SK-N-SH (cell line): Measurements from ENCODE around the gene PPP4C. TPM values are rescaled to one million over a fixed set of nuclear protein-coding genes. Genes with fewer than 3 reads are reported as not detected.

Source experiments
- CTCF ChIA-PET: fragments of 300-600, 350-600 bp; formaldehyde crosslinking; extraction: SDS; loops from one replicate; lab custom pipeline; 2021; lab: Yijun Ruan, JAX
- POLR2A ChIA-PET: fragments of 350-600 bp; sonication (Branson Sonifier 250); formaldehyde crosslinking; extraction: SDS; loops from one replicate; lab custom pipeline; 2020; ENCODE audit warnings: antibody characterized with exemption, inconsistent platforms; lab: Yijun Ruan, JAX
- DNase-seq: peaks from one replicate; pipeline ENCODE4 v3.0.0; 2012
- H2AFZ ChIP-seq: fragments of 200-600 bp; sonication (generic); 2 replicates; pipeline ENCODE4 v1.8.1; 2016; ENCODE audit warnings: antibody characterized with exemption, mild to moderate bottlenecking, low read depth
- H3F3A ChIP-seq: fragments of 200-600 bp; sonication (generic); replicated peaks from 2 replicates; pipeline ENCODE3; 2016; ENCODE audit warnings: antibody characterized with exemption, mild to moderate bottlenecking; ENCODE audit not compliant: insufficient read depth
- H3K27ac ChIP-seq, 2 experiments: fragments of 200-500 bp in 1 of 2; fragments of 200-600 bp in 1 of 2; sonication (Bioruptor generic) in 1 of 2; sonication (generic), shearing (Covaris generic) in 1 of 2; 2 replicates each; pipeline versions ENCODE4 v1.5.1 to v1.6.1; 2014 to 2016; ENCODE audit warnings: low read depth in 2 of 2, inconsistent platforms in 1 of 2, low read length in 1 of 2, mild to moderate bottlenecking in 1 of 2, mixed read lengths in 1 of 2
- H3K27me3 ChIP-seq: fragments of 200-600 bp; sonication (generic), shearing (Covaris generic); 2 replicates; pipeline ENCODE4 v1.6.1; 2016; ENCODE audit warnings: mixed run types; ENCODE audit not compliant: insufficient read depth
- H3K36me3 ChIP-seq, 2 experiments: fragments of 200-500 bp in 1 of 2; fragments of 200-600 bp in 1 of 2; sonication (Bioruptor generic) in 1 of 2; sonication (generic) in 1 of 2; replicated peaks in 1 of 2; 2 replicates each; pipeline versions ENCODE3 to v1.5.1; 2014 to 2016; ENCODE audit warnings: low read length in 1 of 2, mild to moderate bottlenecking in 1 of 2; ENCODE audit not compliant: insufficient read depth in 2 of 2, control insufficient read depth in 1 of 2
- H3K4me1 ChIP-seq, 2 experiments: fragments of 200-500 bp in 1 of 2; fragments of 200-600 bp in 1 of 2; sonication (Bioruptor generic) in 1 of 2; sonication (generic), shearing (Covaris generic) in 1 of 2; 2 replicates each; pipeline versions ENCODE4 v1.5.1 to v1.6.1; 2014 to 2016; ENCODE audit warnings: low read depth in 1 of 2, low read length in 1 of 2, mixed run types in 1 of 2; ENCODE audit not compliant: insufficient read depth in 2 of 2, control insufficient read depth in 1 of 2
- H3K4me2 ChIP-seq: fragments of 200-600 bp; sonication (generic), shearing (Covaris generic); 2 replicates; pipeline ENCODE4 v1.6.1; 2017; ENCODE audit warnings: mixed run types
- H3K4me3 ChIP-seq, 2 experiments: fragments of 200-500 bp in 1 of 2; fragments of 200-600 bp in 1 of 2; sonication (Bioruptor generic) in 1 of 2; sonication (generic), shearing (Covaris generic) in 1 of 2; 2 replicates each; pipeline versions ENCODE4 v1.5.1 to v1.8.1; 2014 to 2016; ENCODE audit warnings: low read depth in 2 of 2, inconsistent platforms in 1 of 2, low read length in 1 of 2, mild to moderate bottlenecking in 1 of 2, mixed read lengths in 1 of 2, moderate library complexity in 1 of 2
- H3K79me2 ChIP-seq: fragments of 200-600 bp; sonication (generic); 2 replicates; pipeline ENCODE4 v1.8.1; 2017; ENCODE audit warnings: mild to moderate bottlenecking; ENCODE audit not compliant: insufficient read depth
- H3K9ac ChIP-seq: fragments of 200-600 bp; sonication (generic); 2 replicates; pipeline ENCODE4 v1.6.1; 2017; ENCODE audit warnings: mixed run types
- H3K9me2 ChIP-seq: fragments of 200-600 bp; sonication (generic); 2 replicates; pipeline ENCODE4 v1.6.1; 2017; ENCODE audit warnings: mixed run types
- H3K9me3 ChIP-seq: fragments of 200-600 bp; sonication (generic); 2 replicates; pipeline ENCODE4 v1.6.1; 2017; ENCODE audit warnings: mixed run types, mild to moderate bottlenecking, moderate library complexity
- H4K20me1 ChIP-seq: fragments of 200-600 bp; sonication (generic); 2 replicates; pipeline ENCODE4 v1.6.1; 2017; ENCODE audit warnings: mild to moderate bottlenecking, mixed run types; ENCODE audit not compliant: insufficient read depth
- CHD2 ChIP-seq: fragments of 150-350 bp; IDR thresholded peaks from 2 replicates; pipeline ENCODE4 v1.6.1; 2018; ENCODE audit warnings: low read length; ENCODE audit not compliant: partially characterized antibody
- FOXJ3 ChIP-seq: sonication (generic); formaldehyde crosslinking; IDR thresholded peaks from 2 replicates; pipeline ENCODE4 v1.5.1; 2020; ENCODE audit warnings: mild to moderate bottlenecking, missing genetic modification reagents
- JUND ChIP-seq: IDR thresholded peaks from 2 replicates; pipeline ENCODE4 v1.4.0; 2012
- MAX ChIP-seq: IDR thresholded peaks from 2 replicates; pipeline ENCODE4 v1.4.0; 2012; ENCODE audit warnings: low read depth
- NFIC ChIP-seq: IDR thresholded peaks from 2 replicates; pipeline ENCODE4 v1.4.0; 2012; ENCODE audit warnings: borderline replicate concordance
- NRF1 ChIP-seq: IDR thresholded peaks from 2 replicates; pipeline ENCODE4 v1.6.1; 2012; ENCODE audit warnings: low read depth, mild to moderate bottlenecking, low read length
- PBX3 ChIP-seq: IDR thresholded peaks from 2 replicates; pipeline ENCODE4; 2012
- POLR2AphosphoS5 ChIP-seq: IDR thresholded peaks from 2 replicates; pipeline ENCODE4 v1.6.1; 2012; ENCODE audit warnings: low read depth, low read length
- RAD21 ChIP-seq: IDR thresholded peaks from 2 replicates; pipeline ENCODE4 v1.6.1; 2012; ENCODE audit warnings: mild to moderate bottlenecking, low read length
- RFX5 ChIP-seq: IDR thresholded peaks from 2 replicates; pipeline ENCODE4 v1.6.1; 2012; ENCODE audit warnings: mild to moderate bottlenecking, improper control_type of control experiment, low read length
- SMC3 ChIP-seq: IDR thresholded peaks from 2 replicates; pipeline ENCODE4 v1.6.1; 2012; ENCODE audit warnings: low read depth, low read length, improper control_type of control experiment
- TAF1 ChIP-seq: IDR thresholded peaks from 2 replicates; pipeline ENCODE4 v1.6.1; 2012; ENCODE audit warnings: low read depth, mild to moderate bottlenecking, low read length, moderate library complexity, borderline replicate concordance
- YY1 ChIP-seq: IDR thresholded peaks from 2 replicates; pipeline ENCODE4 v1.4.0; 2012; ENCODE audit warnings: low read depth, mild to moderate bottlenecking
- ZBTB33 ChIP-seq: IDR thresholded peaks from 2 replicates; pipeline ENCODE4 v1.4.0; 2012; ENCODE audit warnings: low read depth, borderline replicate concordance
- whole genome bisulfite sequencing: methylation state at CpG from one replicate; pipeline ENCODE4 v1.1.6; 2017; ENCODE audit warnings: low lambda C conversion rate; 5-methylcytosine and 5-hydroxymethylcytosine counted together
- polyA plus RNA-seq, 3 experiments: library from polyadenylated mRNA; depleted of rRNA; stranded (reverse); fragments of >200 nt; gene quantifications; 2 replicates each; pipeline ENCODE4 v1.2.3, GENCODE V29; 2012
- TF ChIP-seq, protein P1 (sequence below): fragments of 150-350 bp; IDR thresholded peaks from 2 replicates; pipeline ENCODE4 v1.6.1; 2017; ENCODE audit warnings: antibody characterized with exemption, low read length, low read depth, borderline replicate concordance

PPP4C gene
- polyA plus RNA-seq, 1 of the 3 experiments (the other 2 are of a cell fraction), result 339 TPM

DNA sequence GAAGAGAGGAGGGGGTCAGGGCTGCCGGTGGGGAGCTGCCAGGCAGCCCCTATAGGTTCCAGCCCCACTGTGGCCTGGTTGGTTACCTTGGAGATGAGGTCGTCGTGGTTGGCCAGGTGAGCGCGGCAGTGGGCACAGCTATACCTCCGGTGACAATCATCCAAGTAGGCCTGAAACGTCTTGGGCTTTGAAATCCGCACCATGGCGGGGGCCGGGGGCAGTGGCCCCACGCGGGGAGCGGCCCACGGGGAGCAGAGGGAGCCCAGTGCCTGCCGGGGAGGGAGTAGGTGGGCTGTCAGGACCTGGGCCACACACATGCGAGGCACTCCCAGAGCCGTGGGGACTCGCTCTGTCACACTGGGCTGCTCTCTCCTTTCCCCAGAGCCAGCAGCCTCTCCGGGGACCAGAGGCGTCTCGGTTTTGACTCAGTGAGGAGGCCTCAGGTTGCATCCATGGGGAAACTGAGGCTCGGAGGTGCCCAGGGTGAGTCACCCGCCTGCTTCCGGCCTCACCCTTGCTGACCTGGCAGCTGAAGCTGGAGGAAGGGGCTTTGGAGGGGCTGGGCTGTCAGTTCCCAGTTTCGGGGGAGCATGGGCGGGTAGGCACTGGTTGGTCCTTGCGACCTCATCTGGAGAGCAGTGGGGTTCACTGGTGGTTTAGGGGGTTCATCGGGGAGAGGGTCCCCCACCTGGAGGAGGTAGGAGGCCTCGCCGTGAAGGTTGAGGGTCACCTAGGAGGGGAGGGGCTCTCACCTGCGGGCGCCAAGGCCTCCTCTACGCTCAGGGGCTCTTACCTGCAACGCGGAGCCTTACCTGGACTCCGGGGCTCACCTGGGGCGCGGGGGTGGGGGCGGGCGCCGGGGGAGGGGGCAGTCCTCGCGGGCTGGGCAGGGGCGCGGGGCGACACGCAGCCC is 19.6 kb downstream of the PPP4C start:
- Histone ChIP-seq H3K79me2 (peaks cover 4% of the 10 kb centered on the region; the same call in 1 of the 2 replicates), H3K4me2 (peak overlapping the region; percentile 94), H4K20me1 (no peaks in the 10 kb centered on the region), H3K27ac (peak overlapping the region in 1 of 2 experiments; percentile 75; a peak in 1 of 4 replicates), H3K4me3 (peak overlapping the region; percentile 47 to 63), H3K9ac (peak overlapping the region; percentile 28; the same call in 1 of the 2 replicates), H3K4me1 (peaks cover 0 to 34% of the 10 kb centered on the region in 2 experiments; a peak in 1 of 4 replicates), H3K9me2 (no peaks in the 10 kb centered on the region), H3F3A (peaks cover 11% of the 10 kb centered on the region), H3K36me3 (no peaks in the 10 kb centered on the region), H3K27me3 (no peaks in the 10 kb centered on the region), H2AFZ (no peak overlapping the region), H3K9me3 (no peaks in the 10 kb centered on the region)
- no peak for DNase-seq
- 64% methylated on average over 17 of the region's 47 CpGs for WGBS
- CTCF ChIA-PET, result interaction anchor here (1.0 to 5.5 kb wide), 6 partner anchors 17 to 90 kb away, joined by 3 to 68 read pairs (median 8); partner anchors contain the start of genes ALDOA, CORO1A and GDPD3
- POLR2A ChIA-PET, result interaction anchor here (1.3 to 6.9 kb wide), 3 partner anchors 20 to 31 kb away, joined by 3 to 57 read pairs (median 5); partner anchors contain the start of gene ALDOA
- TF ChIP-seq NRF1, result no peak
- TF ChIP-seq, protein P1, sequence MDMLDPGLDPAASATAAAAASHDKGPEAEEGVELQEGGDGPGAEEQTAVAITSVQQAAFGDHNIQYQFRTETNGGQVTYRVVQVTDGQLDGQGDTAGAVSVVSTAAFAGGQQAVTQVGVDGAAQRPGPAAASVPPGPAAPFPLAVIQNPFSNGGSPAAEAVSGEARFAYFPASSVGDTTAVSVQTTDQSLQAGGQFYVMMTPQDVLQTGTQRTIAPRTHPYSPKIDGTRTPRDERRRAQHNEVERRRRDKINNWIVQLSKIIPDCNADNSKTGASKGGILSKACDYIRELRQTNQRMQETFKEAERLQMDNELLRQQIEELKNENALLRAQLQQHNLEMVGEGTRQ, result no peak
- TF ChIP-seq MAX, result no peak
- no peak for TF ChIP-seq POLR2AphosphoS5
- TF ChIP-seq YY1, result no peak
- no peak for TF ChIP-seq CHD2
- TF ChIP-seq RAD21, result no peak
- no peak for TF ChIP-seq JUND
- no peak for TF ChIP-seq TAF1
- no peak for TF ChIP-seq FOXJ3 (CRISPR knock-in tag)
- TF ChIP-seq ZBTB33, result no peak
- TF ChIP-seq PBX3, result no peak
- TF ChIP-seq NFIC, result no peak
- no peak for TF ChIP-seq RFX5
- TF ChIP-seq SMC3, result no peak
